ENCODE measurements around the gene SMAD1.
A peak's percentile ranks its signal among the peaks of the same experiment; 100 is the strongest.
"Not testable (repeated sequence)": the region's sequence is repeated elsewhere in the genome, so short reads cannot be mapped to it uniquely, and the experiment has no call there.

SMAD1 gene

DNA sequence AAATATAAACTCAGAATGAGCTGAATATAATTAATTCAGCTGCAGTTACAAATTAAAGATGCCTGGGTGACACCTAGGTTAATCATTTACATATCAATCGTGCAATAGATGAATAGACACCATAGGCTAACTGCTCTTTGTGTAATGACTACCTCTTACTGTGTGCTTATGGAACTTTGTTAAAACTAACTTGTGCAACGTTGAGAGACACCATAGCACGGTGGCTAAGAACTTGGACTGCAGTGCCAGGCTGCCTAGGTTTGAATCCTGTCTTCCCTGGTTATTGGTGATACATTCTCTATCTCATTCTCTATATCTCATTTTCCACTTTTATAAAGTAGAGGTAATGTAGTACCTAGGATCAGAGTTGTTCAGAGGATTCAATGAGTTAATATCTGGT, 46.9 kb downstream of the SMAD1 start:
- no peak for DNase-seq

DNA sequence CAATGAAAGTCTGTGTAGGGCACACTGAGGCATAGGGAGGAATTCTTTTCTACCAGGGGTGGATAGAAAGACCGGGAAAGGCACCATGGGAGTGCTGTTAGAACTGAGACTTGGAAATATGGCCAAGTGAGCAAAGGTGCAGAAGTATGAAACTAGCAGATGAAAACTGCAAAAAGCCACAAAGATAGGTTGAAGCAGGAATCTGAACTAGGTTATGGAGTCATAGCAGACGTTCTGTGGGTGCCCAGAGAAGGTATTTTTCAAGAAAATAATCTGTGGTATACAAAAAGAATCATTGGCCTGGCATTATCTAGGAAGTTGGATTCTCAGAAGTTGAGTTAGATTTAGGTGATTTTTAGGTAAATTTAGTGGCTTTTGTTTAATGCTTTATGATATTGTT, 48.5 kb downstream of the SMAD1 start:
- DNase-seq = no peak

DNA sequence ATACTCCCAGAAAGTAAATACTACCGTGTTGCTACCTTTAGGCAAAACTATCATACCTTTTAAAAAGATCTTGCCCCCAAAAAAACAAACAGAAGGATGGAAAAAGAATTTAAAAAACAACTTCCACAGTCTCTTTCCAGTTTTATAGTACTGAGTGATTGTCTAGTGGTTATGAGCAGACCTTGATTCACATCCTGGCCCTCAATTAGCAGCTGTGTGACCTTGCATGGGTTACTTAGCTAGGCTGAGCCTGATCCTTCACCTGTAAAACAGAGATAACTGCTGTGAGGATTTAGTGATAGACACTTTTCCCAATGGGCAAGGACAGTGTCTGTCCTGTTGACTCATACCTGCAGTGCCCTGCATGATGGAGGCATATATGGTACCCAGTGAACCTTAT, 49.0 kb downstream of the SMAD1 start:
- no peak for DNase-seq

DNA sequence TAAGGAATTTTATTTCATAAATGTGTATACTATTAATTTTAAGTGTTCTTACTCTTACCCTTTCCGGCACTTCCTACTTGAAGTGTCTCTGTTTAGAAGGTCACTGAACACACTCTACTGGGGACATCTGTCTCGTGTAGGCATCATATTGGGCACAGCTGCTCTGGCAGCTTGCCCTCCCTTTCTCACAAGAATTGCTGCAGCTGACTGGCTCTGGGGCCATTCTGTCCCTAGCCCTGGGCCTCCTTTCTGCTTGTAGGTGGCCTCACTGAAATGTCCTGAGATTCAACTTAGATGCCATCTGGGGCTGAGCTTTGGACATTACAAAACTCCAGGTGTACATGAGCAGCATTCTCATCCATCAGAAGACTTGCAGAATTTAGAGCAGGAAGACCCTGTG, 49.6 kb downstream of the SMAD1 start:
- peak in 7 of 14 donors; percentile 5 to 28 (median 9) for DNase-seq

DNA sequence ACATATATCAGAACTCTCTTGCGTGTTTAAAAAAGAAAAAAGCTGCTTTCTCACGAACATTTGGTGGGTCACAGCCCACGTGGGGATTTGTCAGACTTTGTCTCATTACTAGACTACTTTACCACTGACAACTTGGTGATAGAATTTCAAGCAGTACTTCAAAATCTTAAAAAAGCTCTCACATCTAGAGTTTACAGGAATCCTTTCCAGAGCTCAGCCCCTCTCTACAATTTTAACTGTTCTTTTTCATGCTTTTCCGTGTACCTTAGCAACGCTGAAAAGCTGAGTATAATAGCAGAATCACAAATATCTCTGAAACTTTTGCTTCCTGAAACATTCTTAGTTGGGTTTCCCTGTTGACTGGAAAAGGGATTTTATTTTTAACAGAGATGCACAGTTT, 50.2 kb downstream of the SMAD1 start:
- no peak for DNase-seq

DNA sequence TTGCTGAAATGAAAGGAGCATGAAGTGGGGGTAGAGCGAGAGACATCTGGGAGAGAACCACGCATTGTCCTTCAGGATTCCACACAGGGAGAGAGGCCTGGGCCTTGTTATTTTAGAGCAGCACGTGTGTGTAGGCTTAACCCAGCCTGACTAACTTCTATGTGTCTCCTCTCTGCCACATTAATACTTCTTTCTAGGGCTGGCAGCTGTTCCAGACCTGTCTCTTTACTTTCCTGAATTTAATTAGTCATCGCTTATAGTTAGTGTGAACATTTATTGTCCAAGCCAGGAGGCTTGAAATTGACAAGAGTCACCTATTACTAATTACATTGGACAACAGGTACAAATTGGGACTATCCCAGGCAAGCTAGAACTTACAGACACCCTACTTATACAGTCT, 51.3 kb downstream of the SMAD1 start:
- DNase-seq = no peak

DNA sequence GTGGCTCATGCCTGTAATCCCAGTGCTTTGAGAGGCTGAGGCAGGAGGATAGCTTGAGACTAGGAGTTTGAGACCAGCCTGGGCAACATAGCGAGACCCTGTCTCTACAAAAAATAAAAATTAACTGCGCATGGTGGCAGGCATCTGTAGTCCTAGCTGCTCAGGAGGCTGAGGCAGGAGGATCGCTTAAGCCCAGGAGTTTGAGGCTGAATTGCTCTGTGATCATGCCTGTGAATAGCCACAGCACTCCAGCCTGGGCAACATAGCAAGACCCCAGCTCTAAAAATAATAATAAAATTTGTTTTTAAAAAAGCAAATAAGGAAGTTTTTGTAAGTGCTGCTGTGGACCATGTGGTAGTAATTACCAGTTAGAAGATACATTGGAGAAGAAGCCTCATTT, 51.8 kb downstream of the SMAD1 start:
- not testable (repeated sequence) for DNase-seq

DNA sequence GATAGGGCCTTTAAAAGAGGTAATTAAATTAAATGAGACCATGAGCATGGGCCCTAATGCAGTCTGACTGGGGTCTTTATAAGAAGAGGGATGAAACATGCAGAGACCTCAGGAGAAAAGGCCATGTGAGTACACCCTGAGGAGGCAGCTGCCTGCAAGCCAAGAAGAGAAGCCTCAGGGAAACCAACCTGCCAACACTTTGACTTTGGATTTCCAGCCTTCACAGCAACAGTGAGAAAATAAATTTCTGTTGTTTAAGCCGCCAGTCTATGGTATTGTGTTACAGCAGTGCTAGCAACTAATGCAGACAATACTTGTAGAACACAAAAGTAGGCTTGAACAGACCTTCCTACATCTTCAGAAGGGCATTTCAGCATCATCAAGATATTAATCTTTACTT, 52.3 kb downstream of the SMAD1 start:
- DNase-seq = no peak

DNA sequence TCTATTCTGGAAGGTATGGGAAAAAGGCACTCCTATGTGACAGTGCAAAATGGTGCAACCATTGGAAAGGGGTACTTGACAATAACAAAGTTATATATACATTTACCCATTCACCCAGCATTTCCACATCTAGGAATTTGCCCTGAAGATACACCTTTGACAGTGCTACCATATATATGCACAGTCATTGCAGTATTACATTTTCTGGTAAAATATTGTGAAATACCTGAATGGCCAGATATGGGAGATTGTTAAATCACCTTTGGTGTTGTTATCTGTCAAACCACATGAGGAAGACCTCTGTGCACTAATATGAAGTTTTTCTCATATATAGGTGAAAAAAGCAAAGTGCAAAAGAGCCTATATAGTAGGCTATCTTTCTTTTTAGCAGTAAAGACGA, 53.5 kb downstream of the SMAD1 start:
- no peak for DNase-seq

DNA sequence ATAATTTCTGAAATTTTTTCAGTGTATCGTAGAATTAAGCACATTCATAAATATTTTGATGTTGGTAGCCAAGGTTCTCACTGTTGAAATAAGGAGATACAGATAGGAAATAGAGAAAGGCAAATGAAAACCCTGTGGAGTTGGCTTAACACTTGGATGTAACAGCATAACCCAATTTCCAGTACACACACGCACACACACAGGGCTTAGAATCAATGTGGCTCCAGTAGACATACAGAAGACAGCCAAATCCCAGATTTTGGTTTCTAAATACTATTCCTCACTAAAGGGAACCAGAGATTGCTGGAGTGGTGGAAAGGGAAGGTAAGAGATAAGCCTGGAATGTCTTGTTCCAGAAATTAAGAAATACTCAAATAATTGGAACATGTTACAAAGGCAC, 54.4 kb downstream of the SMAD1 start:
- peak in 1 of 14 donors; percentile 44 for DNase-seq

DNA sequence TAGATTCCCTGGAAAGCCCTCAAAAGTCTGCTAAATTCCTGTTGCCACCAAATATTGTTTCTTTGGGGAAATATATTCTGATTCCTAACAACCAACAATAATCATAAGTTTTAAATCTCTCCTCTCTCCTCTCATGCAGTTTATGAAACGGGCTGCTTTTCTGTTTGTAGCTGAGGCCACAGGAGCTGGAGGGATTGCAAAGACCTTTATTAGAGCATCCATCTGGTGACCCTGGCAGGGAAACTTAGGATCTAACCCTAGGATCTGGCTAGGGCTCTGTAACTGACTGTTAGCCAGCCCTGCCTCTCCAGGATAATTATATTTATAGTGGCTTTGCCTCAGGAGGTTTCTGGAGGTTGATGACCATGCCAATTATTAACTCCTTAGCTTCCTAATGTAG, 56.9 kb downstream of the SMAD1 start:
- DNase-seq = peak in 1 of 14 donors; percentile 83

DNA sequence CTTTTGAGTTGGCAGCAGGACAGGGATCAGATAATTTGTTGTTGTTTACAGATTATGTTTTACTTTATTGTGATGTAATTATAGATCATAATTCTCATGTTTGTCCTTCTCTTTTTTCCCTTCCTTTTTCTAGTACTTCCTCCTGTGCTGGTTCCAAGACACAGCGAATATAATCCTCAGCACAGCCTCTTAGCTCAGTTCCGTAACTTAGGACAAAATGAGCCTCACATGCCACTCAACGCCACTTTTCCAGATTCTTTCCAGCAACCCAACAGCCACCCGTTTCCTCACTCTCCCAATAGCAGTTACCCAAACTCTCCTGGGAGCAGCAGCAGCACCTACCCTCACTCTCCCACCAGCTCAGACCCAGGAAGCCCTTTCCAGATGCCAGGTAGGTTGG, 58.0 kb downstream of the SMAD1 start:
- no peak for DNase-seq

DNA sequence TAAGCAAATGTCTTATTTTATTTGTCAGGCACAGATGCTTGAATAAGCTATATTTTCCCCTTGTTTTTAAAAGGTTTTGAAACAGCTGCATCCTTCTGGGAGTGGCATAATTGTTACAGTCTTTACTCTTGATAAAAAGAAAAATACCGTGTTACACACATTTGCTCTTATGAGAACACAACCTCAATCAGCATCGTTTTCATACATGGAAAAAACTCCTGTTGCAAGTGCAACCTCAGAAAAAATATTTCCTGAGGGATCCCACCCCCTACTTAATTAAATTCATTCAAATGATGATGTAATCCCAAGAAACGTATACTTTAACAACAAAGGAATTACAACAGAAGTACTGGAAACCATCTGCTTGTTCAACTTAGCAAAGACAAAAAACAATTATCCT, 58.6 kb downstream of the SMAD1 start:
- no peak for DNase-seq

DNA sequence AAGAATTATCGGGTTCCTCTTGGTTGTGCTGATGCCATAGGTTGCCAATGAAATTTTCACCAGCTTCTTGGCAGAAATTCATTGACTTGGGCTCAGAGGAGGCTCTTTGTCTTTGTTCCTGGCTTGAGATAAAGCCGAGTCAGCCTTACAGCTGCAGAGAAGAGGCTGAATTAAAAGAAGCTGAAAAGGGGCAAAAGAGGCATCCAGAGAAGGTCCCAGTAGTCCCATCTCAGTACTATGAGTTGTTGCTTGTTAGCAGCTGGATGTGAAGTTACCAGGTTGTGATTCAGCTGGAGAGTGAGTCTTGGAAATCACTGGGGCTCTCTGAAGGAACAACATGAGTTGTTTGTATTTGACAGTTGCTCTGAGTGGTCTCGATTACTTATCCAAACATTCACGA, 59.7 kb downstream of the SMAD1 start:
- peak in 3 of 14 donors; percentile 4 to 19 (median 7) for DNase-seq

DNA sequence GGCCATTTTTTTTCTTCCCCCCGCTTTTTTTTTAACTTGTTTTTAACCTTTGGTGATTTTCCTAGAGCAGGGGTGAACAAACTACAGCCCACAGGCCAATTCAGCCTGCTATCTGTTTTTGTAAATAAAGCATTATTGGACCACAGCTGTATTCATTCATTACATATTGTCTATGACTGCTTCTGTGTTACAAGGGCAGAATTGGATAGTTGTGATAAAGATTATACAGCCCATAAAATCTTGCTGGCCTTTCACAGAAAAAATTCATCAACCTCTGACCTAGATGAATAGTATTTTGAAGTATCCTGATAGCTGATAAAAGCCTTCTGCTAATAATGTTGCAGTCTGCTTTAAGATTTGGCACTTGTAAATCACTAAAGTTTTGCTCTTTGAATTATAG, 63.4 kb downstream of the SMAD1 start:
- DNase-seq = no peak

DNA sequence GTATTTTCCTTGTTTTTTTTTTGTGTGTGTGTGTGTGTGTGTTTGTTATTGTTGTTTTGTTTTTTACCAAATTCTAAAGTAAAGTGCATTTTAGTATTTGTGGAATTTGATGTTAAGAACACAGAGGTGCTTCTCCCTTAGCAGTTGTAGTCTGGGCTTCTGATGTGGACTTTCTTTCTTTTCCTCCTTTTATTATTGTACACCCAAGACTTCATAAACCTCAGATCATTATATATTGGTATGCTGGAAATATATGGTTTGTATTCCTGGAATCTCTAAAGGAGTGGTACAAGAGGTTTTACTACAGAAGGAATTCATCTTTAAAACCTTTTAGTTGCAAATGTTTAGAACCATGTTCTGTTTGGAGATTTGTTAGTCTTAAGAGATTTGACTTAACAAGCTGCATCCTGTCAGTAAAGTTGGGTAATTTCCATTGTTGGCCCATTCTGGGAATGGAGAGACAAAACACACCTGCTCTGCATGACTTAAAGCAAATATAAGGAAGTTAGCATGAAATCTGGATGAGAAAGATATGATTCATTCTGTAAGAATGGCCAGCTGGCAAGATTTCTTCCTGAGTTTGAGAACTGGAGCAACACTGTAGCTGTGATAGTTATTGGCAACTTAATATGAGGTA, 64.0 kb downstream of the SMAD1 start:
- DNase-seq = no peak

DNA sequence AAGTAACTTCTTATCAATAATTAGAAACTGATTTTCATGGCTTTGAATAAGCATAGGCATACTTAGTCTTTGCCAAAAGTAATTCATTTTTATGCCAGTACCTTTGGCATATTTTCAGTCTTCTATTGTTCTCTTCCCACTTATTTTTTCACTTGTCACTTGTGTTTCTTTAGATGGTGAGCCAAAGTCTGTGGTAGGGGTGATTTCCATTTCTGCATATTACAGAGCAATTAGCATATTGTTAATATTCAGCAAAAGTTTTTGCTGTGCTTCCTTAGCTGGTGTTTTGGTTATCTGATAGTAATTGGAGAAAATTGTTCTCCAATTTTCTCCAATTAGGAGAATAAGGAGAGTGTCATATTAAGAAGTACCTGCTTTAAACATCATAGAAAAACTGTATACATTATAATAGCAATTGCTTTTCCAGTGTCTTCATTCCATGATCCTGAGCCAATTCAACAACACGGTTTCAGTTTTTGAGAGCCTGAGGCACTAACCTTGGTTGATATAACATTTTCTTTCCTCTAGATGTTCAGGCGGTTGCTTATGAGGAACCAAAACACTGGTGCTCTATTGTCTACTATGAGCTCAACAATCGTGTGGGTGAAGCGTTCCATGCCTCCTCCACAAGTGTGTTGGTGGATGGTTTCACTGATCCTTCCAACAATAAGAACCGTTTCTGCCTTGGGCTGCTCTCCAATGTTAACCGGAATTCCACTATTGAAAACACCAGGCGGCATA, 64.7 kb downstream of the SMAD1 start:
- no peak for DNase-seq

DNA sequence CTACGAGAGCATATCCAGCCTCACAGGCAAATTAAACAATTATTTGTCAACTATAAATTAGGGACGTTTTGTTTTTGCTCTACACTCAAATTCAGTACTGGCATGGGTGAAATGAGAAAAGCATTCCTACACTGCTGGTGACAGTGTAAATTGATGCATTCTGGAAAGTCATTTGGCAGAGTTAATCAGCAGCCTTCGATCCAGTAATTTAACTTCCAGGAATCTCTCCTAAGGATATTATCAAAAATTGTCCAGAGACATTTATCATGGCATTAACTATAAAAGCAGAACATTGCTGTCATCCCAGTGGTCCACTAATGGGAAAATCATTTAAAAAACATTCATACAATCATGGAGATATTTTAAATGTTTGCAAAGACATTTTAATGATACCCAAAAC, 70.0 kb downstream of the SMAD1 start:
- DNase-seq = no peak

DNA sequence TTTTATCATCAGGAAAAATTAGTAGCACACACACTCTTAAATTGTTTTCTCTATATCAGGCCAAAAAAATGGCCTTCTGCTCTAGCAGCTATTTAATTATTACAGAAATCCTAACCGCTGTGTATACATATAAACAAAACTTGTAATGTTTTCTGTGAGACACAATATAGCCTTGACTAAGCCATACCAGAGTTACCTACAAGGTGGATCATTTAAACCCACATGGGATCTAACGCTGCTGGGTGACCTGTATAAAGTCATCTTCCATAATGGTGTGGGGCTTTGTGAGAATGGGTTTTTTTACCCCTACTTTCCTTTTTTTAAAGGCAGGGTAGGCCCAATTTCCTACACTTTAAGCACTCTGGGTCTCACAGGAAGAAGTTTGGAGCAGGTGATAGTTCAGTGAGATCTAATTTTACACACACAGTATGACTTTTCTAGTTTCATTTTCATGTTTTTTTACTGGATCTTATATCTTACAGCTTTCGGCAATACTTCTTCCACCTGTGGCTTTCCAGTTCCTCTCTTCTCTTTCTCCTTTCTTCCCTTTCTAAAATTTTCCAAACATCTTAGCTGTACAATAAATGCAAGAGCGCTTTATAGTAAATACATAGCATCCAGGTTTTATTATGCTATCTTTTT, 70.6 kb downstream of the SMAD1 start:
- DNase-seq = no peak

DNA sequence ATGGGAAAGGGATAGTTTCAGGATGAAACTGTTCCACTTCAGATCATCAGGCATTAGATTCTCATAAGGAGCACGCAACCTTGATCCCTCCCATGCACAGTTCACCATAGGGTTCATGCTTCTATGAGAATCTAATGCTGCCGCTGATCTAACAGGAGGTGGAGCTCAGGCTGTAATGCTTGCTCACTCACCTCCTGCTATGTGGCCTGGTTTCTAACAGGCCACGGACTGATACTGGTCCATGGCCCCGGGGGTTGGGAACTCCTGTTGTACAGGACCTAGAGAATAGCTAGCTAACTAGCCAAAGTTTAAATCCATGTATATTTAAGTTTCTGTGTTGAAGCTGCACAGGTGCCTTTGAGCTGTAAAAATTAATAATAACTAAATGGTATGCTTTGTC, 71.7 kb downstream of the SMAD1 start:
- no peak for DNase-seq

DNA sequence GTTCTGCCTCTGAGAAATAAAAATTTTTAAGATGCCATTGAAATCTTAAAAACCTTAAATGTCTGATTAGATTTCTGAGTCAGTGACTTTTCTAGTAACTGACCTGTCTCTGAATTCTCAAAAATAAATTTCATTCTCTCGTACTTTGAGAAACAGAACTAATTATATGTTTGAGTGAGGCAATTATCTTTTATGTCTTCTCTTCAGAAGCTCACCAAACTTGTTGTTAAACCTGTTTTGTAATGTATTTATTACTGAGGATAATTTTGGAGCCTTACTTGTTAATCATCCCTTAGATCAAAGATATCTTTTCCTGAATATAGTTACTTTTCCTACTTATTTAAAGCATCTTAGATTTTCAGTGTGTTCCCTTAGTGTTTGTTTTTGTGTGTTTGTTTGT, 73.0 kb downstream of the SMAD1 start:
- DNase-seq = no peak

DNA sequence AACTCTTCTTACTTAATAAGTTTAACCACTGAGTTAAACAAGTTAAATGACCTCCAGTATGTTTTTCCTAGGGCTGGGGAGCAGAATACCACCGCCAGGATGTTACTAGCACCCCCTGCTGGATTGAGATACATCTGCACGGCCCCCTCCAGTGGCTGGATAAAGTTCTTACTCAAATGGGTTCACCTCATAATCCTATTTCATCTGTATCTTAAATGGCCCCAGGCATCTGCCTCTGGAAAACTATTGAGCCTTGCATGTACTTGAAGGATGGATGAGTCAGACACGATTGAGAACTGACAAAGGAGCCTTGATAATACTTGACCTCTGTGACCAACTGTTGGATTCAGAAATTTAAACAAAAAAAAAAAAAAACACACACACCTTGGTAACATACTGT, 76.1 kb downstream of the SMAD1 start:
- DNase-seq = peak in 7 of 14 donors; percentile 6 to 39 (median 12)

DNA sequence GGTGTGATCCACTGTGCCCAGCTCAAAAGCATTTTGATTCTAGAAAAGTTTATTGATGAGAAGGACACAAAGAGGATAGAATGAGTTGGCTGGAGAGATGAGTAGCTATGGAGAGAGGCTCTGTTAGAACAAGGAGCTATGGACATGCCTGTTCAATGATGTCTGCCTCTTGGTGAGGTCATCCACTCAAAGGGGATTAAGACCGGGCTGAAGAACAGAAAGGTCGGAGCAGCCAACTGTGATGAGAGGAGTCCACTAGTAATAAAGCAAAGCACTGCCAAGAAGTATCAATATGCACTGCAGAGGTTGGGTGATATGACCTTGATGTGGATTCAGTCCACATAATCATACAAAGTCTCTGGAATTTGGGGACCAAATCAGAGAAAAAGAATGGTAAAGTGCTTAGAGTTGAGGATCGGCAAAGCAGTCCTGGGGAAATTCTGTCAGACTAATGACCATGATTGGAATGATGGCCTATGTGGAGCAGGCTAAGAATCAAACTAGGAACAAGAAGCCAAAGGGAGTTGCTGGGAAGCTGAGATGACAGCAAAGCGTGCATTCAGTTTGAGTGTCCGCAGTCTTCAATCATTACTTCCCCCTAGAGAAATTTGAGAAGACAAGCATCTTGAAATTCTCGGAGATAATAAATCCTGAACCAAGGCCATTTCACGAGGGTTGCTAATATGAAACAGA, 81.8 kb downstream of the SMAD1 start:
- DNase-seq = no peak

Measured in C1 segment of cervical spinal cord (tissue), 14 donors.